ENCODE results near the gene TJP2.

TJP2 gene

DNA sequence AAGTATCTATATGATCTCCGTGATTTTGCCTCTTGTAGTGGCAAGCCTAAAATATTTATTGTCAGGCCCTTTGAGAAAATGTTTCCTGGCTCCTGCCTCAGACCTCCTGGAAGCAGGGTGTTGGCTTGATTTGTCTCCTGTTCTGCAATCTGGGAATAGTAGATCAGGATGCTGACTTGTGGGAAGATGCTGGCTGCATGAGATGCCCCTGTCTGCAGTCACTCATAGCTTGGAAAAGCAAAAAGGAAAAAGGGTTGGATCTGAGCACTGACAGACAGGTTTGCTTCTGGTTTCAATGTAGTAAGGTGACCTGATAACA, 16.7 kb downstream of the TJP2 start:
- DNase-seq (ENCODE audit: low read depth in 2 of 2) = no peak

- DNase-seq (ENCODE audit: low read depth in 2 of 2) = no peak
Measured at GRCh38 chr9:69191231-69191630, 17.2 kb downstream of the TJP2 start.

DNA sequence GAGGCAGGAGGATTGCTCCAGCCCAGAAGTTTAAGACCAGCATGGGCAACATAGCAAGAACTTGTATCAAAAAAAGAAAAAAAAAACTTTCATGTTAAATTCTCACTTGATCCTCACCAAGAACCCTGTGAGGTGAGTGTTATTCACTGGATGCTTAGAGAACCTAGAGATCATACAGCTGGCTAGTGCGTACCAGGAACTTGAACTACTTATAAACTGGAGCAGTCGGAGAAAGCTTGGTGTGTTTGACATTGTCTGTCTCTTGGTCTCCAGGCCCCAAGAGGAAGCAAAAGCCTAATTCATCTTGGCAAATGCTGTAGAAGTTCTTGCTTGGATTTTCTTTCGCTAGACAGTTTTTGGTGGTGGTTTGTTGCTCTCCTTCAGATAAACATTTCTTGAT, 18.1 kb downstream of the TJP2 start:
- no peak for DNase-seq (ENCODE audit: low read depth in 2 of 2)

DNA sequence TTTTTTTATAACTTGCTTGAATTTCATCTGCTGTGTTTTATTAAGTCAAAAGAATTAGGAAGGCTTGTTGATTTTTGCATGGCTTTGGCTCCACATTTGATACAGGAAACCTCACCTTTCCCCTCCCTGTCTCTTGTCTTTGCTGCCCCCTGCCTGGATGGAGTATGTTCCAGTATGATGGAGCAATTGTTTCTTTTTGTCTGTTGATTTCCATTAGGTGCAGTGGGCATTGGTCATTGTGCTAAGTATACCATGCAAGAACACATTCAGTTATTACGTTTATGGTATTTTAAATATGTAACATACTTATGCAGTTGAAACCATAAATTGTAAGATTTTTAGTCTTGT, 19.6 kb downstream of the TJP2 start:
- no peak for DNase-seq (ENCODE audit: low read depth in 2 of 2)

GRCh38 chr9:69194702-69195418, 20.8 kb downstream of the TJP2 start:
- DNase-seq (ENCODE audit: low read depth in 2 of 2) = no peak

DNA sequence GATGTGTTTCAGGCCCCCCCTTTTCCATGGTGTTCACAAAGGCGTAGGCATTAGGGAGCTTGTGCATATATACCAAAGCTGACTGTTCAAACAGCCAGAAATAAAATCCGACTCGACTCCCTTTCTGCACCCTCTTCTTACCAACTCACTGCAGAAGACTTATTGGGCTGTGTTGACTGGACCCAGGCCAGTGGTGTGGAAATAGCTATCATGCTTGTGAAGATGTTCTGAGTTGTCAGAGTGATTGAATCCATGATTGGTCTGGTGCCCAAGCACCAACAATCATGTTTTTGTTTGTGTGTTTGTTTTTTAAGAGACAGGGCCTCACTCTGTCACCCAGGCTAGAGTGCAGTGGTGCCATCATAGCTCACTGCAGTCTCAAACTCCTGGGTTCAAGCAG, 21.6 kb downstream of the TJP2 start:
- no peak for DNase-seq (ENCODE audit: low read depth in 2 of 2)

- DNase-seq (ENCODE audit: low read depth in 2 of 2) = no peak
Measured at GRCh38 chr9:69197687-69198086, 23.6 kb downstream of the TJP2 start.

DNA sequence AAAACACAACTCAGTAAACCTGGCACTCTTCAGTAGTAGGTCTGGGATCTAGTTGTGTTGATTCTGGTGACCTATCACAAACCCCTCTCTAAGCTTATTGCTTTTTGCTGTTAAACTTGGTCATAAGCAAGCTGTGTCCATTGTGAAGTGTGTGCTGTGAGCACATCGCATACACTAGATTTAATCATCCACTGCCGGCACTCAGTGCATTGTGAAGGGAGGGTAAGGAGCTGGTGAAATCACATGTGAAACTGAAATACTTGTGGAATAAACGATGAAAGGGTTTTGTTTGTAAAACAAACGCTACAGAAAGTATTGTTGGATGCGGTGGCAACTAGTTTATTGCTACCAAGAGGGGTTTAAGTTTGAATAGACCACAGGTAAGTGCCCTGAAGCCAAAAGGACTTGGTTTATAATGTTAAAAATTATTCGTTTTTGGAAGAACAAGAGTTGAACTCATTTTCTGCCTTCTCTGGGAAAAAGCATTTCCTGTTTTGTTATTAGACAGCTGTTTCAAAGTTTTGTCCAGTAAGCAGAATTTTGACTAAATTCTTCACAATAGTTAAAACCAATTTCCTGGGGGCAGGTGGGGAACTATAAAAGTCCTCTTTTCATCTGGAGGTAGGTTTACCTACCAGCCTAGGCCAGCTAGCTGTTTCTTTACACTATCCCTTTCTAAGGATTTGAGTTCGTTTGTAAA, 24.6 kb downstream of the TJP2 start:
- DNase-seq (ENCODE audit: low read depth in 2 of 2) = no peak

DNA sequence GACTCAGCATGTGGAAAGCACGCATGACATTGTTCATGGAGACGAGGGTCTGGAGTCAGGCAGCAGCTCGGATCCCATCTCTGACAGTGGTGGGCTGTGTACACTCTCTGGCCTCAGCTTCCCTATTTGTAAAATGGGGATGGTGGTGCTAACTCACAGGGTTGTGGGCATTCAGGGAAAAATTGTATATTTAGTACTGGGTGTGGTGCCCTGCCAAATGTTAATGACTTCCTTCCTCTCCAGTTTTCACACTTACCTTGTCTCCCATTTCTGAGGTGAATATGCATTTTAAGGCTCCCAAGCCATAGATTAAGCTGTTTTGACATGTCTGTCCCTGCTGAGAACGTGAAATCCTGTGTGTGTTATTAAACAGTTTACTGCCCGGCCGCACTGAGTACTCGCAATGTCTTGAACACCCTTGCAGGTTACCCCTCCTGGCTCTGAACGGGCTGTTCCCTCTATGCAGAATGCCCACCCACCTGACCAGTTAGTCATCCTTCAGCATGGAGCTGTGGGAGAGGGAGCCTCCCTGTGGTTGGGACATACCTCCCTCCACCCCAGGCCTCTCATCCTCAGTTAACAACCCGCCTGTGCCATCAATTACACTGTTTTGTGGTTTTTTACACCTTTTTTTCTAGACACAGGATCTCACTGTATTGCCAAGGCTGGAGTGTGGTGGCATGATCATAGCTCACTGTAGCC, 25.8 kb downstream of the TJP2 start:
- DNase-seq (ENCODE audit: low read depth in 2 of 2) = no peak

GRCh38 chr9:69202556-69202955, 28.5 kb downstream of the TJP2 start:
- no peak for DNase-seq (ENCODE audit: low read depth in 2 of 2)

DNA sequence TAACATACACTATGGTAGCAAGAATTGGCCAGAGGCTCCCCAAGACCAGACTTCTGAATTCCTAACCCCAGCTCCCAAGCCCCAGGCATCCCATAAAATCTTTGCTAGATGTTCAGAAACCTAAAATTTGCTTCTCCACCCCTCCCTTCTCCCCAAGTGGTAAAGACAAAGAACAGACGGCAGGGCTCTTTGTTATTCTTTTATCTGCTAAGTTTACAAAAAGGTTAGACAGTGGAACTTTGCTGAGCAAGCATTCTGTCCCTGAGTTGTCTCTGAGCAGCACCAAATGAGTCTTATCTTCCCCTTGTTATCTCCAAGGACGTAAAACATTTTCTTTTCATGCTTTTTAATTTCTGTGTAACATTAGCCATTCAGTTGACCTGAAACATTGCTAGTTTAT, 30.2 kb downstream of the TJP2 start:
- no peak for DNase-seq (ENCODE audit: low read depth in 2 of 2)

GRCh38 chr9:69204849-69205248, 30.8 kb downstream of the TJP2 start:
- DNase-seq (ENCODE audit: low read depth in 2 of 2) = no peak

DNA sequence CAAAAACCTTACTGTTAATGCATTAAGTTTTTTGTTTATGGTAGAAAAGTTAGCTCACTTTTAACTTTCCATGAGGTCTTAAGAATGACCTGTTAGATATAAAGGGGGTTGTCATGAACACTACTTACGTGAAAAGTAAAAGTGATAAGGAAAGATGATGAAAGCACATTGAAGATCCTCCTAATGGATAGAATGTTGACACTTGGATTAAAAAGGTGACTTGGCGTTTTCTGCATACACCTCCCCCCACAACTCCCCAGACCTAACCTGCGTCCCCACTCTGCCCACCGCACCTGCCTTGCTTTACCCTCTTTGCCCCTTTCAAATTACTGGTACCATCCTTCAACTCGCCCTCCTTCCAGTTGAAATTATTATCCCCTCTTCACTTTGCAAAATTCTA, 32.0 kb downstream of the TJP2 start:
- DNase-seq (ENCODE audit: low read depth in 2 of 2) = no peak

DNA sequence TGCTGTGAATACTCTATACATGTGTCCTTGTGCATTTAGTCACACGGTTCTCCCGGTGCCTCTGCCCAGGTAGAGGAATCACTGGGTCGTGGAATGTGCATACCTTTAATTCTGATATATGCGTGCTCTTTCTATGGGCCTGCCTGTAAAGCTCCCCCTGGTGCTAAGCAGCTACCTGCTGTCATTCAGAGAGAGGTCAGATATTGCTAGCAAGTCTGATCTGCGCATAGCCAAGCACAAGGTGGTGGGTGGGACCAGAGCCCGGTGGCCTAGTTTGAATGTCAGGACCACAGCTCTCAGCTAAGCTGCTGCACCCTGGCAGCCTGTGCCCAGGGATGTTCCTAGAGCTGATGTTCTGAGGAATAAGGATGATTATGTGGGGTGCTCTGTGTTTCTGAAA, 33.4 kb downstream of the TJP2 start:
- DNase-seq (ENCODE audit: low read depth in 2 of 2) = no peak

DNA sequence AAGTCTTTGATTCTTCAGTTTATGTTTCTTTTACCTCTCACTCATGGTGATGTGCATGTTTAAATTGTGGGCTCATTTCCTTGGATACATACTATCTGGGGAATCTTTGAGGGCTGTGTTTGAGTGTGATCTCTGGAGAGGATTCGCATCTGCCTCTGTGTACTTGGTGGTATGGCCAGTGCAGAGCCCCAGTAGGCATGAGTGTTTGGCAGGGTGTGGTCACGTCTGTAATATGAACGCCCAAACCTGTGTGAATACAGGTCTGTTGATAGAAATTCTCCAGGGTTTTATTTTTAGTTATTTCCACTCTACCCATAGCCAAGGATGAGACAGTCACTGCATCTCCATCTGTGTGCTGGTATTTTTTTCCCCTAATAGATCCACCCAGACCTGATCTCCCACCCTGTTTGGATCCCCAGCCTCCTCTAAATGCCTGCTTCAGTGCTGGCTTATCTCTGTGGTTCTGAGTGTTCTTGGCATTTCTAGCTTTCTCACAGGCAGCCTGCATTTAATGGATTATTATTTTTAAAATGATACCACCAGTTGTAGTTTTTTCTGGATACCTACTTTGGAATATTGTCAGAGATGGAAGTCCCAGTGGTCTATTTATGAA, 37.5 kb downstream of the TJP2 start:
- DNase-seq (ENCODE audit: low read depth in 2 of 2) = no peak

DNA sequence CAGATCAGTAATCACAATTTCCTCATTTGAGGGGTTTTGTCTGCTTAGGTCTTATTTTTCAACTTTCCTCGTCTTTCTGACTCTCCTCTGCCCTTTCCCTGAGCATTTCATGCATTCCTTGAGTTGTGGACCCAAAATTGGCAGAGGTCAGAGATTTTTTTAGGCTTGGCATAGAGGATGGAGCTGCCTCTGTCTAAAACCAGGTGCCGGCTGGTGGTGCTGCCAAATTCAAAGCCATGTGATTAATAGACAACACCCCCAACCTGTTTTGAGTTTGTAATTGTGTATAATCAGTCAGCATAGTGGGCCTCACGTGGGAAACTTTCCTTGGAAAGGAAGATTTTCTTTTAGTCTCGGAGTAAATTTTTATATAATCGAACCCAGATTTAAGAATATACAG, 39.6 kb downstream of the TJP2 start:
- no peak for DNase-seq (ENCODE audit: low read depth in 2 of 2)

GRCh38 chr9:69214939-69215338, 40.9 kb downstream of the TJP2 start:
- DNase-seq (ENCODE audit: low read depth in 2 of 2) = no peak

DNA sequence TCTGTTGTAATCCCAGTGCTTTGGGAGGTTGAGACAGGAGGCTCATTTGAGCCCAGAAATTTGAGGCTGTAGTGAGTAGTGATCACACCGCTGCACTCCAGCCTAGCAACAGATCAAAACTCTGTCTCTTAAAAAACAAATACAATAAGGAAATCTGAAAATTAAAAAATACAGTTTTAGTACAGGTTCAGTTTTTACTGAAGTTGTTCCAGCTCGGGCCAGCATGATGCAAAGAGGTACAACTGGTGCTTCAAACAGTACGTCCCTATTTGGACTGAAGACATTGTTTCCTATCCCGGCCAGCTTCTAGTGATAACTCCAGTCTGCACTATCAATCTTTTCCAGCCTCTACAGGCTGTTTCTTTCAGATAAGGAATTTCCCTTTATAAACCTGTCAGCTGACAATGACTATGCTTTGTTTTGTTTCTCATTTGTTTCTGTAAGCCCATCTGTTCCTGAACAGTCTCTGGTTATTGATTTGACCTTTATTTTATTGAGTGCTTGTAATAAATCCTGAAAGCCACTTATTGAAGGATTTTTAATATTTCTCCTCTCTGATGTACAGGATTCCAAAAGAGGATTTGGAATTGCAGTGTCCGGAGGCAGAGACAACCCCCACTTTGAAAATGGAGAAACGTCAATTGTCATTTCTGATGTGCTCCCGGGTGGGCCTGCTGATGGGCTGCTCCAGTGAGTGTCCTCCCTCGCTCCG, 41.9 kb downstream of the TJP2 start:
- DNase-seq (ENCODE audit: low read depth in 2 of 2) = no peak

GRCh38 chr9:69218166-69218565, 44.1 kb downstream of the TJP2 start:
- DNase-seq (ENCODE audit: low read depth in 2 of 2) = no peak

DNA sequence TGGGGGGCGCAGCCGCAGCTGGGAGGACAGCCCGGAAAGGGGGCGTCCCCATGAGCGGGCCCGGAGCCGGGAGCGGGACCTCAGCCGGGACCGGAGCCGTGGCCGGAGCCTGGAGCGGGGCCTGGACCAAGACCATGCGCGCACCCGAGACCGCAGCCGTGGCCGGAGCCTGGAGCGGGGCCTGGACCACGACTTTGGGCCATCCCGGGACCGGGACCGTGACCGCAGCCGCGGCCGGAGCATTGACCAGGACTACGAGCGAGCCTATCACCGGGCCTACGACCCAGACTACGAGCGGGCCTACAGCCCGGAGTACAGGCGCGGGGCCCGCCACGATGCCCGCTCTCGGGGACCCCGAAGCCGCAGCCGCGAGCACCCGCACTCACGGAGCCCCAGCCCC, 47.0 kb downstream of the TJP2 start:
- no peak for DNase-seq (ENCODE audit: low read depth in 2 of 2)

DNA sequence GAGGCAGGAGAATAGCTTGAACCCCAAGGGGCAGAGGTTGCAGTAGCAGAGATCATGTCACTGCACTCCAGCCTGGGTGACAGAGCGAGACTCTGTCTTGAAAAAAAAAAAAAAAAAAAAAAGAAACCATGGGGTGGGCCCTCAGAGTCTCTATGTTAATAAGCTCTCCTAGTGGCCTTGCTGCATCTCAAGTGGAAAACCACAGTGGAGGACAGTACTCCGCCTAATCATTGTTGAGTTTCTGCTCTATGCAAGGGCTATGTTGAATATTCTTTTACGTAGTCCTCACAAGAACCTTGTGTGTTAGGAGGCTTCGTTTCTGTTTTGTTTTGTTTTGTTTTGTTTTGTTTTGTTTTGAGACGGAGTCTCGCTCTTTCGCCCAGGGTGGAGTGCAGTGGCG, 48.9 kb downstream of the TJP2 start:
- DNase-seq (ENCODE audit: low read depth in 2 of 2) = no peak

GRCh38 chr9:69223605-69224004, 49.5 kb downstream of the TJP2 start:
- DNase-seq (ENCODE audit: low read depth in 2 of 2) = no peak
